HL-60/S4 (cell line): ENCODE measurements around the gene GATA1.

ENCODE experiments used
- in situ Hi-C: fragments of 300-500 bp; cut with MboI; formaldehyde crosslinking; loops from 2 replicates; pipeline ENCODE4 v1.14.3; 2022; ENCODE audit warnings: low sequenced_read_pairs

Gene GATA1

GRCh38 chrX:48839686-48840085 lies 53.3 kb downstream of the GATA1 start:
- in situ Hi-C loops, result no loop called here
